GM19193 (cell line): ENCODE measurements around the gene CALML5.

Source experiments
- POLR2A ChIP-seq: IDR thresholded peaks from 4 replicates; pipeline ENCODE4 v1.6.1; 2011; ENCODE audit not compliant: insufficient read depth, insufficient read length; ENCODE audit errors: extremely low read depth

CALML5 gene

GRCh38 chr10:5485948-5486852 lies 13.2 kb downstream of the CALML5 start:
- no peak for TF ChIP-seq POLR2A

- no peak for TF ChIP-seq POLR2A
These were observed 14.1 kb downstream of the CALML5 start for GRCh38 chr10:5485290-5485689.

- no peak for TF ChIP-seq POLR2A
These were observed 15.2 kb downstream of the CALML5 start for GRCh38 chr10:5484205-5484604.

GRCh38 chr10:5482016-5482415 lies 17.4 kb downstream of the CALML5 start:
- no peak for TF ChIP-seq POLR2A

- no peak for TF ChIP-seq POLR2A
These were observed 18.2 kb downstream of the CALML5 start for GRCh38 chr10:5481121-5481520.

GRCh38 chr10:5480162-5480941 lies 19.0 kb downstream of the CALML5 start:
- TF ChIP-seq POLR2A, result no peak

- TF ChIP-seq POLR2A, result no peak
These were observed 19.7 kb downstream of the CALML5 start for GRCh38 chr10:5479481-5480161.

- no peak for TF ChIP-seq POLR2A
These were observed 20.6 kb downstream of the CALML5 start for GRCh38 chr10:5478694-5479305.

- no peak for TF ChIP-seq POLR2A
These were observed 21.2 kb downstream of the CALML5 start for GRCh38 chr10:5477948-5478693.

GRCh38 chr10:5476918-5477525 lies 22.3 kb downstream of the CALML5 start:
- no peak for TF ChIP-seq POLR2A

- TF ChIP-seq POLR2A, result no peak
These were observed 29.2 kb downstream of the CALML5 start for GRCh38 chr10:5470062-5470751.

- TF ChIP-seq POLR2A, result no peak
These were observed 29.9 kb downstream of the CALML5 start for GRCh38 chr10:5469353-5470061.
